Keratinocyte (primary cell): ENCODE results near the gene NDRG3. TPM values are rescaled to one million over a fixed set of nuclear protein-coding genes. Genes with fewer than 3 reads are reported as not detected.

Experiments used
- DNase-seq: peaks from one replicate; pipeline ENCODE4 v3.0.0-alpha.2; 2011; ENCODE audit warnings: low read depth, missing footprints, low spot score
- FAIRE-seq: peaks from 2 replicates; lab custom pipeline; 2011; peaks lifted over from hg19 to GRCh38; lab: Jason Lieb, UNC
- H2AFZ ChIP-seq: 2 replicates; pipeline ENCODE4 v1.6.0; 2012; ENCODE audit warnings: low read length, control low read depth, inconsistent platforms; ENCODE audit not compliant: control insufficient read depth
- H3K27ac ChIP-seq: 2 replicates; pipeline ENCODE4 v1.5.1; 2011; ENCODE audit warnings: low read length; ENCODE audit not compliant: control insufficient read depth, insufficient read depth
- H3K27me3 ChIP-seq: 3 replicates; pipeline ENCODE4 v1.6.0; 2011; ENCODE audit warnings: low read length; ENCODE audit not compliant: control insufficient read depth, insufficient read depth; ENCODE audit errors: extremely low read depth
- H3K36me3 ChIP-seq, 2 experiments: 2 replicates in 1 of 2; 3 replicates in 1 of 2; pipeline ENCODE4 v1.5.1; 2011; ENCODE audit warnings: low read length in 2 of 2, mild to moderate bottlenecking in 1 of 2; ENCODE audit not compliant: control insufficient read depth in 2 of 2, insufficient read depth in 2 of 2; ENCODE audit errors: extremely low read depth in 1 of 2
- H3K4me1 ChIP-seq: 3 replicates; pipeline ENCODE4 v1.5.1; 2011; ENCODE audit warnings: low read length; ENCODE audit not compliant: control insufficient read depth, insufficient read depth; ENCODE audit errors: extremely low read depth
- H3K4me2 ChIP-seq: 3 replicates; pipeline ENCODE4 v1.6.0; 2011; ENCODE audit warnings: low read depth, low read length; ENCODE audit not compliant: control insufficient read depth, insufficient read depth; ENCODE audit errors: extremely low read depth
- H3K4me3 ChIP-seq, 3 experiments: fragments of 200-600 bp in 1 of 3; sonication (generic) in 1 of 3; 2 replicates in 2 of 3; 3 replicates in 1 of 3; pipeline ENCODE4 v1.5.1; 2011 to 2016; ENCODE audit warnings: low read length in 3 of 3, mild to moderate bottlenecking in 3 of 3, control low read depth in 2 of 3, inconsistent platforms in 1 of 3, low read depth in 1 of 3, mixed read lengths in 1 of 3, mixed run types in 1 of 3, moderate library complexity in 1 of 3; ENCODE audit not compliant: control insufficient read depth in 2 of 3, insufficient read depth in 2 of 3; ENCODE audit errors: extremely low read depth in 1 of 3
- H3K79me2 ChIP-seq: 2 replicates; pipeline ENCODE4 v1.6.0; 2012; ENCODE audit warnings: low read length; ENCODE audit not compliant: control insufficient read depth, insufficient read depth
- H3K9ac ChIP-seq: 3 replicates; pipeline ENCODE4 v1.6.0; 2011; ENCODE audit warnings: low read length; ENCODE audit not compliant: control insufficient read depth, insufficient read depth; ENCODE audit errors: extremely low read depth
- H3K9me1 ChIP-seq: 3 replicates; pipeline ENCODE4 v1.6.0; 2011; ENCODE audit warnings: low read length; ENCODE audit not compliant: control insufficient read depth, insufficient read depth; ENCODE audit errors: extremely low read depth
- H3K9me3 ChIP-seq: 2 replicates; pipeline ENCODE4 v1.5.1; 2012; ENCODE audit warnings: low read depth, low read length; ENCODE audit not compliant: control insufficient read depth
- H4K20me1 ChIP-seq: 3 replicates; pipeline ENCODE4 v1.6.0; 2011; ENCODE audit warnings: low read length; ENCODE audit not compliant: control insufficient read depth, insufficient read depth; ENCODE audit errors: extremely low read depth
- CTCF ChIP-seq, 3 experiments: IDR thresholded peaks in 1 of 3; conservative IDR thresholded peaks in 1 of 3; optimal IDR thresholded peaks in 1 of 3; 2 replicates in 2 of 3; 3 replicates in 1 of 3; pipeline versions ENCODE3 to v1.5.1; 2011; ENCODE audit warnings: low read length in 3 of 3, mild to moderate bottlenecking in 3 of 3, moderate library complexity in 2 of 3, control low read depth in 1 of 3, inconsistent platforms in 1 of 3; ENCODE audit not compliant: insufficient read depth in 2 of 3; ENCODE audit errors: extremely low read depth in 1 of 3
- EZH2 ChIP-seq: IDR thresholded peaks from one replicate; pipeline ENCODE4 v1.6.1; 2012; ENCODE audit warnings: inconsistent platforms, mild to moderate bottlenecking, low read length, moderate library complexity
- dilution Hi-C: fragments of 300-500 bp; cut with MboI; formaldehyde crosslinking; loops from one replicate; pipeline ENCODE4 v1.7.0; 2020; ENCODE audit warnings: low sequenced_read_pairs; ENCODE audit not compliant: extremely low pct_ligation_motif_present
- polyA plus RNA-seq, 5 experiments: library from polyadenylated mRNA; depleted of rRNA in 3 of 5; stranded (reverse) in 3 of 5; stranded (forward) in 1 of 5; unstranded in 1 of 5; fragments of >200 nt; gene quantifications; 1 replicate in 1 of 5; 2 replicates in 3 of 5; 3 replicates in 1 of 5; pipeline versions ENCODE4 v1.2.1 to v1.2.3, GENCODE V29; 2011 to 2012; ENCODE audit warnings: missing spikeins in 2 of 5, low read depth in 1 of 5, low replicate concordance in 1 of 5

Gene NDRG3
- polyA plus RNA-seq, 1 donor (not counting 4 experiments of a cell fraction or from before 2014, with no cell fraction given): 44.1 TPM

GRCh38 chr20:36761125-36761524, 15.2 kb upstream of the NDRG3 start:
- Histone ChIP-seq H3K27me3 (no peaks in the 10 kb centered on the region), H3K79me2 (no peaks in the 10 kb centered on the region), H3K27ac (no peak overlapping the region), H3K9me3 (no peaks in the 10 kb centered on the region), H3K9me1 (peaks cover 2% of the 10 kb centered on the region), H3K4me3 (no peak overlapping the region), H3K4me2 (no peak overlapping the region), H3K36me3 (peaks cover 0 to 12% of the 10 kb centered on the region in 2 experiments), H2AFZ (no peak overlapping the region), H4K20me1 (no peaks in the 10 kb centered on the region), H3K4me1 (no peaks in the 10 kb centered on the region), H3K9ac (no peak overlapping the region)
- FAIRE-seq (no peak), DNase-seq (no peak)
- TF ChIP-seq EZH2: no peak
- TF ChIP-seq CTCF (optimal IDR thresholded peaks at IDR 0.05 in 1 of 3, IDR thresholded peaks at IDR 0.05 in 1 of 3, conservative IDR thresholded peaks at IDR 0.05 in 1 of 3; ENCODE audit: extremely low read depth in 1 of 3, insufficient read depth in 2 of 3, low read length in 3 of 3): no peak
- dilution Hi-C loops: no loop called here

- DNase-seq (no peak), FAIRE-seq (no peak)
- Histone ChIP-seq H2AFZ (no peak overlapping the region), H3K36me3 (peaks cover 0 to 13% of the 10 kb centered on the region in 2 experiments), H3K9me1 (peaks cover 2% of the 10 kb centered on the region), H3K27ac (no peak overlapping the region), H3K27me3 (no peaks in the 10 kb centered on the region), H3K4me1 (no peaks in the 10 kb centered on the region), H3K79me2 (no peaks in the 10 kb centered on the region), H3K9ac (no peak overlapping the region), H3K9me3 (no peaks in the 10 kb centered on the region), H3K4me2 (no peak overlapping the region), H4K20me1 (no peaks in the 10 kb centered on the region), H3K4me3 (no peak overlapping the region)
- no peak for TF ChIP-seq EZH2
- no peak for TF ChIP-seq CTCF (optimal IDR thresholded peaks at IDR 0.05 in 1 of 3, IDR thresholded peaks at IDR 0.05 in 1 of 3, conservative IDR thresholded peaks at IDR 0.05 in 1 of 3; ENCODE audit: extremely low read depth in 1 of 3, insufficient read depth in 2 of 3, low read length in 3 of 3)
- dilution Hi-C loops: no loop called here
Measured at GRCh38 chr20:36760647-36761046, 14.8 kb upstream of the NDRG3 start.
